K562 (cell line): ENCODE results near the gene PTPRG.

ENCODE experiments used
- CEBPB ChIP-seq: fragments of 450-650 bp; IDR thresholded peaks from 2 replicates; pipeline ENCODE4 v1.6.1; 2016; ENCODE audit warnings: missing genetic modification characterization, missing compliant biosample characterization
- KAT8 ChIP-seq: fragments of 450-650 bp; IDR thresholded peaks from 2 replicates; pipeline ENCODE4 v1.6.1; 2016; ENCODE audit warnings: low read depth, mild to moderate bottlenecking
- NFE2L1 ChIP-seq: fragments of 450-650 bp; IDR thresholded peaks from 2 replicates; pipeline ENCODE4 v1.6.1; 2016; ENCODE audit warnings: missing genetic modification characterization, low read depth, mild to moderate bottlenecking, missing compliant biosample characterization, moderate library complexity, borderline replicate concordance
- NR3C1 ChIP-seq: sonication (generic); formaldehyde crosslinking; IDR thresholded peaks from 2 replicates; pipeline ENCODE4 v1.8.1; 2022; ENCODE audit warnings: missing genetic modification reagents
- NRF1 ChIP-seq, 2 experiments: fragments of 450-650 bp; IDR thresholded peaks in 1 of 2; conservative IDR thresholded peaks in 1 of 2; 2 replicates each; pipeline ENCODE4 v1.6.1; 2014; ENCODE audit warnings: mild to moderate bottlenecking in 2 of 2
- TAF1 ChIP-seq: IDR thresholded peaks from 2 replicates; pipeline ENCODE4 v1.6.1; 2011; ENCODE audit warnings: mild to moderate bottlenecking, low read length, moderate library complexity; ENCODE audit not compliant: insufficient read depth, control insufficient read depth, severe bottlenecking; ENCODE audit errors: extremely low read depth
- ZBTB1 ChIP-seq: sonication (generic); formaldehyde crosslinking; IDR thresholded peaks from 2 replicates; pipeline ENCODE4 v1.8.1; 2023; ENCODE audit warnings: missing genetic modification reagents, low read depth, mild to moderate bottlenecking, borderline replicate concordance
- ZNF232 ChIP-seq: sonication (generic); formaldehyde crosslinking; IDR thresholded peaks from 2 replicates; pipeline ENCODE4 v1.8.0; 2022; ENCODE audit warnings: mild to moderate bottlenecking, missing genetic modification reagents
- TF ChIP-seq, protein P1 (sequence below): sonication (generic); formaldehyde crosslinking; IDR thresholded peaks from 2 replicates; pipeline ENCODE4 v1.9.0; 2022; ENCODE audit warnings: mild to moderate bottlenecking, missing genetic modification reagents
- TF ChIP-seq, protein P2 (sequence below), 3 experiments: IDR thresholded peaks in 2 of 3; conservative IDR thresholded peaks in 1 of 3; 2 replicates each; pipeline ENCODE4 v1.5.1; 2011 to 2012; ENCODE audit warnings: low read length in 3 of 3, mild to moderate bottlenecking in 3 of 3, control low read depth in 2 of 3, improper control_type of control experiment in 1 of 3, inconsistent platforms in 1 of 3, low read depth in 1 of 3, mixed read lengths in 1 of 3, moderate library complexity in 1 of 3; ENCODE audit not compliant: insufficient read depth in 2 of 3
- TF ChIP-seq, protein P3 (sequence below): sonication (generic); formaldehyde crosslinking; IDR thresholded peaks from 2 replicates; pipeline ENCODE4 v1.8.1; 2023; ENCODE audit warnings: mild to moderate bottlenecking, missing genetic modification reagents

DNA sequence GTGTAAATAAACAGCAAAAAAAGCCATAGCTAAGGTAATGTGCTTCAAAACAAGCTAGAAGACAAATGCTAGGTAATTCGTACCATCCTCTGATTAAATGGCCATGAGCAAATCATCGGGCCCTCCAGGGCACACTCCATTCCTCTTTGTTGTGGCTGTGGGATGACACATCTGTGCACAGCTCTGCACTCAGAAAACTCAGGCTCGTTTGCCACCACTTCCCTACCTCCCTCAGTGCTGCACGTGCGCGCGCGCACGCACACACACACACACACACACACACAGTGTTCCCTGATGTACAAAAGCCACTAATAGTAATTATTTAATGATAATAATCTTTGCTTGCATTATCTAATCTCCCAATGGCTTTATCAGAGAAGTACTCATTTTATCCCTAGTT, 475.4 kb downstream of the PTPRG start:
- TF ChIP-seq, protein P1, sequence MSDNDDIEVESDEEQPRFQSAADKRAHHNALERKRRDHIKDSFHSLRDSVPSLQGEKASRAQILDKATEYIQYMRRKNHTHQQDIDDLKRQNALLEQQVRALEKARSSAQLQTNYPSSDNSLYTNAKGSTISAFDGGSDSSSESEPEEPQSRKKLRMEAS (CRISPR knock-in tag) = no peak
- TF ChIP-seq, protein P2, sequence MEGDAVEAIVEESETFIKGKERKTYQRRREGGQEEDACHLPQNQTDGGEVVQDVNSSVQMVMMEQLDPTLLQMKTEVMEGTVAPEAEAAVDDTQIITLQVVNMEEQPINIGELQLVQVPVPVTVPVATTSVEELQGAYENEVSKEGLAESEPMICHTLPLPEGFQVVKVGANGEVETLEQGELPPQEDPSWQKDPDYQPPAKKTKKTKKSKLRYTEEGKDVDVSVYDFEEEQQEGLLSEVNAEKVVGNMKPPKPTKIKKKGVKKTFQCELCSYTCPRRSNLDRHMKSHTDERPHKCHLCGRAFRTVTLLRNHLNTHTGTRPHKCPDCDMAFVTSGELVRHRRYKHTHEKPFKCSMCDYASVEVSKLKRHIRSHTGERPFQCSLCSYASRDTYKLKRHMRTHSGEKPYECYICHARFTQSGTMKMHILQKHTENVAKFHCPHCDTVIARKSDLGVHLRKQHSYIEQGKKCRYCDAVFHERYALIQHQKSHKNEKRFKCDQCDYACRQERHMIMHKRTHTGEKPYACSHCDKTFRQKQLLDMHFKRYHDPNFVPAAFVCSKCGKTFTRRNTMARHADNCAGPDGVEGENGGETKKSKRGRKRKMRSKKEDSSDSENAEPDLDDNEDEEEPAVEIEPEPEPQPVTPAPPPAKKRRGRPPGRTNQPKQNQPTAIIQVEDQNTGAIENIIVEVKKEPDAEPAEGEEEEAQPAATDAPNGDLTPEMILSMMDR (IDR thresholded peaks at IDR 0.05 in 2 of 3, conservative IDR thresholded peaks at IDR 0.05 in 1 of 3; ENCODE audit: insufficient read depth in 2 of 3, low read depth in 1 of 3, low read length in 3 of 3) = no peak
- no peak for TF ChIP-seq CEBPB
- no peak for TF ChIP-seq NRF1 (conservative IDR thresholded peaks at IDR 0.05 in 1 of 2, IDR thresholded peaks at IDR 0.05 in 1 of 2)
- TF ChIP-seq NFE2L1 (tag) = no peak
- TF ChIP-seq, protein P3, sequence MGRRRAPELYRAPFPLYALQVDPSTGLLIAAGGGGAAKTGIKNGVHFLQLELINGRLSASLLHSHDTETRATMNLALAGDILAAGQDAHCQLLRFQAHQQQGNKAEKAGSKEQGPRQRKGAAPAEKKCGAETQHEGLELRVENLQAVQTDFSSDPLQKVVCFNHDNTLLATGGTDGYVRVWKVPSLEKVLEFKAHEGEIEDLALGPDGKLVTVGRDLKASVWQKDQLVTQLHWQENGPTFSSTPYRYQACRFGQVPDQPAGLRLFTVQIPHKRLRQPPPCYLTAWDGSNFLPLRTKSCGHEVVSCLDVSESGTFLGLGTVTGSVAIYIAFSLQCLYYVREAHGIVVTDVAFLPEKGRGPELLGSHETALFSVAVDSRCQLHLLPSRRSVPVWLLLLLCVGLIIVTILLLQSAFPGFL (CRISPR knock-in tag) = no peak
- TF ChIP-seq TAF1 = no peak
- TF ChIP-seq NR3C1 (CRISPR knock-in tag) = no peak
- no peak for TF ChIP-seq ZNF232 (CRISPR knock-in tag)
- no peak for TF ChIP-seq KAT8
- TF ChIP-seq ZBTB1 (CRISPR knock-in tag) = no peak
